Right atrium auricular region (tissue), 2 donors: Measurements from ENCODE around the gene IRAK4. TPM values are rescaled to one million over a fixed set of nuclear protein-coding genes. Genes with fewer than 3 reads are reported as not detected.

Experiments used
- DNase-seq: peaks from one replicate; pipeline ENCODE4 v3.0.0-alpha.2; 2019; ENCODE audit warnings: low spot score
- H3K27ac ChIP-seq, 2 donors: fragments of 200-600 bp; sonication (generic); 1 replicate in 1 of 2; 2 replicates in 1 of 2; pipeline ENCODE4 v1.5.1; 2016 to 2019
- H3K27me3 ChIP-seq, 2 donors: fragments of 200-600 bp; sonication (generic); one replicate each; pipeline versions ENCODE4 v1.5.1 to v1.6.0; 2017 to 2019
- H3K36me3 ChIP-seq: fragments of 200-600 bp; sonication (generic); one replicate; pipeline ENCODE4 v1.5.1; 2016
- H3K4me1 ChIP-seq, 2 donors: fragments of 200-600 bp; sonication (generic); one replicate each; pipeline versions ENCODE4 v1.5.1 to v1.6.0; 2017 to 2019
- H3K4me3 ChIP-seq, 2 donors: fragments of 200-600 bp; sonication (generic); 1 replicate in 1 of 2; 2 replicates in 1 of 2; pipeline ENCODE4 v1.5.1; 2017 to 2019; ENCODE audit warnings: mild to moderate bottlenecking in 1 of 2, moderate library complexity in 1 of 2
- H3K9me3 ChIP-seq, 2 donors: fragments of 200-600 bp; sonication (generic); one replicate each; pipeline ENCODE4 v1.5.1; 2019
- total RNA-seq, 2 donors: library from RNA; depleted of rRNA; stranded (reverse); fragments of >200 nt; gene quantifications; one replicate each; pipeline ENCODE4 v1.1.0, GENCODE V29; 2016
- TF ChIP-seq, protein P1 (sequence below), 2 donors: fragments of 200-600 bp; sonication (generic); IDR thresholded peaks; one replicate each; pipeline ENCODE4 v1.5.1; 2019; ENCODE audit warnings: antibody characterized with exemption in 2 of 2

The IRAK4 gene
- total RNA-seq, 2 donors from 2014 or later, result 5.7 to 9.6 TPM

DNA sequence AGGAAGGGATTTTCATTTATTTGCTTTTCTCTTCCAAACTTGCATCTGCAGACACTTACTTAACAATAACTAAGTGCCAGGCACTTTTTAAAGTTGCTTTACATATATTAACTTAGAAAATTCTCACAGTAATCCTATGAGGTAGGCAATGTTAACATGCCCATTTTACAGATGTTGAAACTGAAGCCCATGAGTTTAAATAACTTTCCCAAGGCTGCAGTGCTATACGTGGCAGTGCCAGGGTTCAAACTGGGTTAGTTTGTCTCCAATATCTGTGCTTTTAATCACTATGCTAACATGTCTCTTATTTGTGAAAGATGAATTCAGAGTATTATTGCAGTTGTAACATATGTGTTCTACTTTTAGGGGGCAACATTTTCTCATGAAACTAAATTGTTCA, 30.1 kb upstream of the IRAK4 start:
- no peak overlapping the region for H3K4me3 ChIP-seq
- TF ChIP-seq, protein P1, sequence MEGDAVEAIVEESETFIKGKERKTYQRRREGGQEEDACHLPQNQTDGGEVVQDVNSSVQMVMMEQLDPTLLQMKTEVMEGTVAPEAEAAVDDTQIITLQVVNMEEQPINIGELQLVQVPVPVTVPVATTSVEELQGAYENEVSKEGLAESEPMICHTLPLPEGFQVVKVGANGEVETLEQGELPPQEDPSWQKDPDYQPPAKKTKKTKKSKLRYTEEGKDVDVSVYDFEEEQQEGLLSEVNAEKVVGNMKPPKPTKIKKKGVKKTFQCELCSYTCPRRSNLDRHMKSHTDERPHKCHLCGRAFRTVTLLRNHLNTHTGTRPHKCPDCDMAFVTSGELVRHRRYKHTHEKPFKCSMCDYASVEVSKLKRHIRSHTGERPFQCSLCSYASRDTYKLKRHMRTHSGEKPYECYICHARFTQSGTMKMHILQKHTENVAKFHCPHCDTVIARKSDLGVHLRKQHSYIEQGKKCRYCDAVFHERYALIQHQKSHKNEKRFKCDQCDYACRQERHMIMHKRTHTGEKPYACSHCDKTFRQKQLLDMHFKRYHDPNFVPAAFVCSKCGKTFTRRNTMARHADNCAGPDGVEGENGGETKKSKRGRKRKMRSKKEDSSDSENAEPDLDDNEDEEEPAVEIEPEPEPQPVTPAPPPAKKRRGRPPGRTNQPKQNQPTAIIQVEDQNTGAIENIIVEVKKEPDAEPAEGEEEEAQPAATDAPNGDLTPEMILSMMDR (IDR thresholded peaks at IDR 0.05), result no peak
- H3K36me3 ChIP-seq, result no peaks in the 10 kb centered on the region
- H3K27me3 ChIP-seq, result no peaks in the 10 kb centered on the region
- no peaks in the 10 kb centered on the region for H3K9me3 ChIP-seq
- no peaks in the 10 kb centered on the region for H3K4me1 ChIP-seq
- no peak overlapping the region for H3K27ac ChIP-seq
- DNase-seq, result no peak

DNA sequence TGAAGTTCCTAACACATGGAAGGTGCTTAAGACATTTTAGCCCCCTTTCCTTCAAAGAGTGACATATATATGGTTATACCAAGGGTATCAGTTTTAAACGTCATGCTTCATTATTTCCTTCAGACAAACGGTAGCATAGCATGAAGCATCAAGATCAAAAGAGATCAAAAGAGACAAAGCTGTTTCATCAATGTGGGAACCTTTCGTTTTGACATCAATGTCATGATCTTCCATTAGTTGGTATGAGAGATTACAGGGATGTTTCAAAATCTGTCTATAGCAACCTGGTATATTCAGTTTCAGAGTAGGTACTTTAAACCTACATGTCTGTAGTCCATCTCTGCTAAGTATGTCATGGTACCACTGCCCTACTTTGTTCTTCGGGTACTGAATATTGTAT, 28.5 kb upstream of the IRAK4 start:
- DNase-seq, result no peak
- H3K9me3 ChIP-seq, result no peaks in the 10 kb centered on the region
- TF ChIP-seq, protein P1 (IDR thresholded peaks at IDR 0.05), result no peak
- no peaks in the 10 kb centered on the region for H3K36me3 ChIP-seq
- H3K27me3 ChIP-seq, result no peaks in the 10 kb centered on the region
- H3K27ac ChIP-seq, result no peak overlapping the region
- H3K4me3 ChIP-seq, result no peak overlapping the region
- H3K4me1 ChIP-seq, result no peaks in the 10 kb centered on the region

DNA sequence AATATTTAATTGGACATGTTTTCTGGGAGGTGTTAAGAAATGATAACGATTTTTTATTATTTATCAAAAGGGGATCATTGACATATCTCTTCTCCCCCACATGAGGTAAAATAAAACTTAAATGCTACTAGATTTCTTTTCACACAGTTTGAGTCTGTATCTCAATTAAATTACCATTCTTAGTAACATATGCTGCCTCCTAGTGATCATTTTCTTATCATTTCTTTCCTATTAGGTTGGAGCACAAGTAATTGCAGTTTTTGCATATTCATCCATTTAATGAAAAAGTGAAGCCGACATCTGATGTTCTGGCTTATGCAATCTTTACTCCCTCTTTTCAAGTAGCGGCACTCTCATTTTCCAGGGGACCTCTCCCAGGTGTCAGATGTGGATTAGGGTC, 25.1 kb upstream of the IRAK4 start:
- H3K4me3 ChIP-seq, result no peak overlapping the region
- no peaks in the 10 kb centered on the region for H3K4me1 ChIP-seq
- peaks cover 21% of the 10 kb centered on the region for H3K36me3 ChIP-seq
- no peaks in the 10 kb centered on the region for H3K9me3 ChIP-seq
- no peak overlapping the region for H3K27ac ChIP-seq
- no peaks in the 10 kb centered on the region for H3K27me3 ChIP-seq
- TF ChIP-seq, protein P1 (IDR thresholded peaks at IDR 0.05), result no peak
- no peak for DNase-seq

DNA sequence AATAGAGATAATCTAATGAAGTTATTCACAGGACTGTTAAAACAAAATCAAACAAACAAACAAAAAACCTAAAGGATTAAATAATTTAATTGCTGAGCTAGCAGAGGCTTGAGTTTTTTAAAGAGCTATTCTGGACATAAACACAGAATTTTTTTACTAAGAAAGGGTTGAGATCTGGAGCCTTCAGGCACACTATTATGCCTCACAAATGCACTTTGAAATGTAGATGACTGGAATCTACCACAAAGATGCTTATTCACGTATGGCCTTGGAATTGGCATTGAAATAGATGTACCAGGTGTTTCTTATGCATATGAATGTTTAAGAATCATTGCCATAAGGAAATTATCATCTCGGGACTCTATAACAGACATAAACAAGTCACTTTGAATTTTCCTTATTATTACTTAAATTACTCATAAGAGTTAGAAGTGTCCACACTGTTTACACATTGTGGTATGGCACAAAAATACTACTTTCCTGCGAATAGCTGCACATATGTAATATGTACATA, 21.8 kb upstream of the IRAK4 start:
- no peaks in the 10 kb centered on the region for H3K27me3 ChIP-seq
- no peak overlapping the region for H3K4me3 ChIP-seq
- H3K9me3 ChIP-seq, result no peaks in the 10 kb centered on the region
- TF ChIP-seq, protein P1 (IDR thresholded peaks at IDR 0.05), result no peak
- H3K36me3 ChIP-seq, result peaks cover 21% of the 10 kb centered on the region
- H3K4me1 ChIP-seq, result no peaks in the 10 kb centered on the region
- H3K27ac ChIP-seq, result no peak overlapping the region
- no peak for DNase-seq

DNA sequence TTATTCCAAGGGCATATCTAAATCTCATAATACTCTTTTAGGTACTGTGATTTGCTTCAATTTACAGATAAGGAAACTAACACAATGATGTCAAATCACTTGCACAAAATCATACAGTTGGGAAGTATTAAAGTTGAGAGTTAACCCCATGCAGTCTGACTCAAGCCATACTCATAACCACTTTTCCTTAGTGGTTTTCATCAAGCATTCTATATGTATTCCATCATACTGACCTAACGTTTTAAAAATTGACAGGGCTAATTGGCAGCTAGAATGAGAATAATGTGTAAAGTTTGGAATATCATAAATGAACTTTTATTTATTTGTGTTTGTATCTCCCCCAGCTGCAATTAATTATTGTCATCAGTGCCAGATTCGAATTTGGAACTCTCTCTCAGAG, 21.1 kb upstream of the IRAK4 start:
- no peaks in the 10 kb centered on the region for H3K9me3 ChIP-seq
- no peaks in the 10 kb centered on the region for H3K27me3 ChIP-seq
- peaks cover 21% of the 10 kb centered on the region for H3K36me3 ChIP-seq
- no peak overlapping the region for H3K27ac ChIP-seq
- TF ChIP-seq, protein P1 (IDR thresholded peaks at IDR 0.05), result no peak
- H3K4me3 ChIP-seq, result no peak overlapping the region
- DNase-seq, result no peak
- no peaks in the 10 kb centered on the region for H3K4me1 ChIP-seq

DNA sequence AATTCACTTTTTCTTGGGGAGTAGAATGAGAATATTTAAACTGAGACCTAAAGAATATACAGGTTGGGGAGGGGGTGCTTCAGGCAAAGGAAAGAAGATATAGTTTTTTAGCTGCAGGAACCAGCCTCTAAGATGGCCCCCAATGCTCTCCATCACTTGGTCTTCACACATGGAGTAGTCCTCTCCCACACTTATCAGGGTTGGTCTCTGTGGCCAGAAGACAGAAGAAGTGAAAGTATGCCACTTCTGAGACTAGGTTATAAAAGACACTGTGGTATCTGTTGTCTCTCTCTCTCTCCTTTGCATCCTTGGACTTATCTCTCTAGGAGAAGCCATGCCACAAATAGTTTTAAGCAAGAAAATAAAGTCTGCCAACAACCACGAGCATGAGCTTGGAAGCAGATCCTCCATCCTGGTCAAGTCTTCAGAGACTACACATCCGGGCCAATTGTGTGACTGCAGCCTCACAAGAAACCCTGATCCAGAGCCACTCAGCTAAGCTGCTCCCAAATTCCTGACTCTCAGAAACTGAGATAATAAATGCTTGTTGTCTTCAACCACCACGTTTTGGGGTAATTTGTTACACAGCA, 18.1 kb upstream of the IRAK4 start:
- peaks cover 32% of the 10 kb centered on the region for H3K36me3 ChIP-seq
- TF ChIP-seq, protein P1 (IDR thresholded peaks at IDR 0.05), result no peak

More for the DNA sequence above, 18.1 kb upstream of the IRAK4 start:
- no peaks in the 10 kb centered on the region for H3K27me3 ChIP-seq
- no peak for DNase-seq
- no peak overlapping the region for H3K27ac ChIP-seq
- no peaks in the 10 kb centered on the region for H3K4me1 ChIP-seq
- no peaks in the 10 kb centered on the region for H3K9me3 ChIP-seq
- H3K4me3 ChIP-seq, result no peak overlapping the region
